ENCODE data around the gene TMEM248.

DNA sequence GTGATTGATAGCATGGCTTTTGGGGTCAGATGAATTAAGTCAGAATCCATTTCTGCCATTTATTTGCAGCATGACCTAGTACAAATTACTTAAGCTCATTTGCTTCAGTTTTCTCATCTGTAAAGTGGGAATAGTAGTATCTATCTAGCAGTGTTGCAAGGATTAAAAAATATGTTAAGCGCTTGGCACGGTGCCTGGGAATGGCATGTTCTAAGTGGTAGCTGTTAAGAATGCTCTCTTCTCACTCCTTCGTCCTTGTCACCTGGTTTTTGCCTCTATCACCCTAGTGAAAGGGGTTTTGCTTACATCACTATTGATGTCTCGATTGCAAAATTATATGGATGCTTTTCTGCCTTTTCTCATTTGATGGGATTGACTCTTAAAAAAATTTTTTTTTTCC lies 7.4 kb downstream of the TMEM248 start:
- TF ChIP-seq, protein P1, sequence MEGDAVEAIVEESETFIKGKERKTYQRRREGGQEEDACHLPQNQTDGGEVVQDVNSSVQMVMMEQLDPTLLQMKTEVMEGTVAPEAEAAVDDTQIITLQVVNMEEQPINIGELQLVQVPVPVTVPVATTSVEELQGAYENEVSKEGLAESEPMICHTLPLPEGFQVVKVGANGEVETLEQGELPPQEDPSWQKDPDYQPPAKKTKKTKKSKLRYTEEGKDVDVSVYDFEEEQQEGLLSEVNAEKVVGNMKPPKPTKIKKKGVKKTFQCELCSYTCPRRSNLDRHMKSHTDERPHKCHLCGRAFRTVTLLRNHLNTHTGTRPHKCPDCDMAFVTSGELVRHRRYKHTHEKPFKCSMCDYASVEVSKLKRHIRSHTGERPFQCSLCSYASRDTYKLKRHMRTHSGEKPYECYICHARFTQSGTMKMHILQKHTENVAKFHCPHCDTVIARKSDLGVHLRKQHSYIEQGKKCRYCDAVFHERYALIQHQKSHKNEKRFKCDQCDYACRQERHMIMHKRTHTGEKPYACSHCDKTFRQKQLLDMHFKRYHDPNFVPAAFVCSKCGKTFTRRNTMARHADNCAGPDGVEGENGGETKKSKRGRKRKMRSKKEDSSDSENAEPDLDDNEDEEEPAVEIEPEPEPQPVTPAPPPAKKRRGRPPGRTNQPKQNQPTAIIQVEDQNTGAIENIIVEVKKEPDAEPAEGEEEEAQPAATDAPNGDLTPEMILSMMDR (IDR thresholded peaks at IDR 0.05), result no peak
- TF ChIP-seq POLR2A (IDR thresholded peaks at IDR 0.05), result no peak

Measured in adrenal gland (tissue), 5 donors.